Activated CD8-positive, alpha-beta memory T cell treated with anti-CD3 and anti-CD28 coated beads, Interleukin-2, amount 50 U/mL, for 48 hours (primary cell): Measurements from ENCODE around the gene NDRG3.
"Not testable (repeated sequence)": the region's sequence is repeated elsewhere in the genome, so short reads cannot be mapped to it uniquely, and the experiment has no call there.

ENCODE experiments used
- DNase-seq: peaks from one replicate; pipeline ENCODE4 v3.0.0-alpha.2; 2020

NDRG3 gene

GRCh38 chr20:36638876-36639400 lies 107.0 kb downstream of the NDRG3 start:
- DNase-seq, result not testable (repeated sequence)

GRCh38 chr20:36634342-36634741 lies 111.5 kb downstream of the NDRG3 start:
- DNase-seq, result no peak

- DNase-seq, result no peak
Measured at GRCh38 chr20:36633285-36633772, 112.6 kb downstream of the NDRG3 start.

GRCh38 chr20:36632487-36633284 lies 113.2 kb downstream of the NDRG3 start:
- DNase-seq, result no peak

- DNase-seq, result no peak
Measured at GRCh38 chr20:36632147-36632486, 113.8 kb downstream of the NDRG3 start.

GRCh38 chr20:36631646-36632045 lies 114.2 kb downstream of the NDRG3 start:
- no peak for DNase-seq

GRCh38 chr20:36629719-36630681 lies 115.9 kb downstream of the NDRG3 start:
- peak; percentile 70 for DNase-seq

- no peak for DNase-seq
Measured at GRCh38 chr20:36628076-36628475, 117.8 kb downstream of the NDRG3 start.

- no peak for DNase-seq
Measured at GRCh38 chr20:36624944-36625324, 121.0 kb downstream of the NDRG3 start.

GRCh38 chr20:36624068-36624943 lies 121.6 kb downstream of the NDRG3 start:
- no peak for DNase-seq

GRCh38 chr20:36623444-36623843 lies 122.4 kb downstream of the NDRG3 start:
- DNase-seq, result no peak

- no peak for DNase-seq
Measured at GRCh38 chr20:36620917-36621316, 125.0 kb downstream of the NDRG3 start.

- no peak for DNase-seq
Measured at GRCh38 chr20:36614781-36615557, 130.9 kb downstream of the NDRG3 start.

- DNase-seq, result no peak
Measured at GRCh38 chr20:36613974-36614373, 131.9 kb downstream of the NDRG3 start.

GRCh38 chr20:36611625-36612024 lies 134.3 kb downstream of the NDRG3 start:
- DNase-seq, result no peak

- not testable (repeated sequence) for DNase-seq
Measured at GRCh38 chr20:36608388-36608728, 137.5 kb downstream of the NDRG3 start.

GRCh38 chr20:36607586-36608387 lies 138.1 kb downstream of the NDRG3 start:
- DNase-seq, result no peak

GRCh38 chr20:36606158-36607066 lies 139.5 kb downstream of the NDRG3 start:
- DNase-seq, result no peak

- DNase-seq, result peak; percentile 100
Measured at GRCh38 chr20:36605399-36606157, 140.3 kb downstream of the NDRG3 start, which contains the start of gene RAB5IF. Gene RAB5IF (plus strand): TSS chr20:36605779. CDS start chr20:36605952, 173 bp downstream.
